DND-41 (cell line): Measurements from ENCODE around the gene TMEM184B.

ENCODE experiments used
- ATAC-seq: fragments of 200-7000 bp; cut with Tn5 transposase; 3 replicates; pipeline ENCODE4 v1.9.1; 2021; ENCODE audit warnings: low read depth; ENCODE audit not compliant: insufficient read depth
- DNase-seq: peaks from one replicate; pipeline ENCODE4 v3.0.0-alpha.2; 2020
- H2AFZ ChIP-seq: 2 replicates; pipeline ENCODE4 v1.6.0; 2012; ENCODE audit warnings: low read depth, low read length
- H3K27ac ChIP-seq: 2 replicates; pipeline ENCODE4 v1.5.1; 2012; ENCODE audit warnings: low read length, inconsistent platforms
- H3K27me3 ChIP-seq: fragments of 200-600 bp; sonication (generic); 2 replicates; pipeline ENCODE4 v1.6.0; 2012; ENCODE audit warnings: low read length, mild to moderate bottlenecking, inconsistent platforms; ENCODE audit not compliant: insufficient read depth, poor library complexity
- H3K36me3 ChIP-seq: 2 replicates; pipeline ENCODE4 v1.5.1; 2012; ENCODE audit warnings: low read length, inconsistent platforms; ENCODE audit not compliant: insufficient read depth
- H3K4me1 ChIP-seq: 2 replicates; pipeline ENCODE4 v1.5.1; 2012; ENCODE audit warnings: mild to moderate bottlenecking, low read length; ENCODE audit not compliant: insufficient read depth
- H3K4me2 ChIP-seq: 2 replicates; pipeline ENCODE4 v1.6.0; 2012; ENCODE audit warnings: mild to moderate bottlenecking, moderate library complexity, low read length, inconsistent platforms; ENCODE audit not compliant: insufficient read depth
- H3K4me3 ChIP-seq, 2 experiments: fragments of 200-600 bp in 1 of 2; shearing (Covaris generic) in 1 of 2; 2 replicates each; pipeline ENCODE4 v1.5.1; 2012 to 2016; ENCODE audit warnings: inconsistent platforms in 2 of 2, low read length in 2 of 2, mild to moderate bottlenecking in 2 of 2, low read depth in 1 of 2, moderate library complexity in 1 of 2
- H3K79me2 ChIP-seq: 2 replicates; pipeline ENCODE4 v1.6.0; 2012; ENCODE audit warnings: low read length, inconsistent platforms; ENCODE audit not compliant: insufficient read depth
- H3K9ac ChIP-seq: 2 replicates; pipeline ENCODE4 v1.6.0; 2012; ENCODE audit warnings: low read depth, mild to moderate bottlenecking, inconsistent platforms, low read length, moderate library complexity
- H3K9me3 ChIP-seq: 2 replicates; pipeline ENCODE4 v1.5.1; 2012; ENCODE audit warnings: low read length, moderate library complexity, mild to moderate bottlenecking, inconsistent platforms; ENCODE audit not compliant: insufficient read depth, severe bottlenecking
- H4K20me1 ChIP-seq: 2 replicates; pipeline ENCODE4 v1.6.0; 2012; ENCODE audit warnings: low read length; ENCODE audit not compliant: insufficient read depth
- EZH2 ChIP-seq: IDR thresholded peaks from 3 replicates; pipeline ENCODE4 v1.6.1; 2012; ENCODE audit warnings: borderline replicate concordance, low read depth, mild to moderate bottlenecking, moderate library complexity, low read length, inconsistent platforms; ENCODE audit not compliant: severe bottlenecking
- TF ChIP-seq, protein P1 (sequence below): IDR thresholded peaks from 2 replicates; pipeline ENCODE4 v1.5.1; 2012; ENCODE audit warnings: borderline replicate concordance, low read length, moderate library complexity, mild to moderate bottlenecking; ENCODE audit not compliant: poor library complexity, severe bottlenecking; ENCODE audit errors: extremely low read depth

TMEM184B gene

DNA sequence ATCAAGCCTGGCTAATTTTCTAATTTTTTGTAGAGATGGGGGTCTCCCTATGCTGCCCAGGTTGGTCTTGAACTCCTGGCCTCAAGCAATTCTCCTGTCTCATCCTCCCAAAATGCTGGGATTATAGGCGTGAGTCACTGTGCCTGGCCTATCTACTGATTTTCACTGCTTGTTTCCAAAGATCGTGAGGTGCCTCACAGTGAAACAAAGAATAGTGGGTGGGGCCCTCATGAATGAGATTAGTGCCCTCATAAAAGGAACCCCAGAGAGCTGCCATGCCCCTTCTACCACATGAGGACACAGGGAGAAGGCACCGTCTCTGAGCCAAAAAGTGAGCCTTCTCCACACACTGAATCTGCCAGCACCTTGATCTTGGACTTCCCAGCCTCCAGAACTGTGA is 23.5 kb downstream of the TMEM184B start:
- H3K4me2 ChIP-seq = no peak overlapping the region
- peaks cover 24% of the 10 kb centered on the region for H3K36me3 ChIP-seq
- H3K79me2 ChIP-seq = peaks cover 6% of the 10 kb centered on the region; the same call in 1 of the 2 replicates
- H3K9ac ChIP-seq = no peak overlapping the region
- H2AFZ ChIP-seq = no peak overlapping the region
- no peak overlapping the region for H3K27ac ChIP-seq
- TF ChIP-seq EZH2 = no peak
- TF ChIP-seq, protein P1, sequence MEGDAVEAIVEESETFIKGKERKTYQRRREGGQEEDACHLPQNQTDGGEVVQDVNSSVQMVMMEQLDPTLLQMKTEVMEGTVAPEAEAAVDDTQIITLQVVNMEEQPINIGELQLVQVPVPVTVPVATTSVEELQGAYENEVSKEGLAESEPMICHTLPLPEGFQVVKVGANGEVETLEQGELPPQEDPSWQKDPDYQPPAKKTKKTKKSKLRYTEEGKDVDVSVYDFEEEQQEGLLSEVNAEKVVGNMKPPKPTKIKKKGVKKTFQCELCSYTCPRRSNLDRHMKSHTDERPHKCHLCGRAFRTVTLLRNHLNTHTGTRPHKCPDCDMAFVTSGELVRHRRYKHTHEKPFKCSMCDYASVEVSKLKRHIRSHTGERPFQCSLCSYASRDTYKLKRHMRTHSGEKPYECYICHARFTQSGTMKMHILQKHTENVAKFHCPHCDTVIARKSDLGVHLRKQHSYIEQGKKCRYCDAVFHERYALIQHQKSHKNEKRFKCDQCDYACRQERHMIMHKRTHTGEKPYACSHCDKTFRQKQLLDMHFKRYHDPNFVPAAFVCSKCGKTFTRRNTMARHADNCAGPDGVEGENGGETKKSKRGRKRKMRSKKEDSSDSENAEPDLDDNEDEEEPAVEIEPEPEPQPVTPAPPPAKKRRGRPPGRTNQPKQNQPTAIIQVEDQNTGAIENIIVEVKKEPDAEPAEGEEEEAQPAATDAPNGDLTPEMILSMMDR = no peak
- H3K27me3 ChIP-seq = no peaks in the 10 kb centered on the region
- DNase-seq = no peak
- no peaks in the 10 kb centered on the region for H3K9me3 ChIP-seq
- no peak for ATAC-seq
- peaks cover 4% of the 10 kb centered on the region; the same call in 1 of the 2 replicates for H4K20me1 ChIP-seq
- no peak overlapping the region for H3K4me3 ChIP-seq
- H3K4me1 ChIP-seq = no peaks in the 10 kb centered on the region

DNA sequence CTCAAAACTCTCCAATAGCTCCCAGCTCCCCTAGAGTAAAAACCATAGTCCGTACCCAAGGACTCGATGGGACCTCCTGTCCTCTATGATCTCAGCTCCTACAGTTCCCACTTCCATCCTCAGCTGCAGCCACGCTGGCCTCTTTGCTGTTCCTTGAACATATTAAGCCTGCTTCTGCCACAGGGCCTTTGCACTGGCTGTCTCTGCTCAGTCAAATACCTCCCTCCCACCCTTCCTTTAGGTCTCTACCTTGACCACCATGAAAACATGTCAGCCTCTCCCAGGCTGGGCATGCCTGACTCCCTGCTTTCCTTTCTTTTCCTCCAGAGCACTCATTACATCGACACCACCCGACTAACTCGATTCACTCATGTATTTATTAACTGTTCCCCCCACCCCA is 24.5 kb downstream of the TMEM184B start:
- no peaks in the 10 kb centered on the region for H3K9me3 ChIP-seq
- H3K27me3 ChIP-seq = no peaks in the 10 kb centered on the region
- peaks cover 31% of the 10 kb centered on the region for H3K36me3 ChIP-seq
- H3K4me2 ChIP-seq = no peak overlapping the region
- no peak overlapping the region for H3K4me3 ChIP-seq
- ATAC-seq = no peak
- H3K4me1 ChIP-seq = no peaks in the 10 kb centered on the region
- peaks cover 6% of the 10 kb centered on the region; the same call in 1 of the 2 replicates for H3K79me2 ChIP-seq
- H3K27ac ChIP-seq = no peak overlapping the region
- H2AFZ ChIP-seq = no peak overlapping the region
- DNase-seq = no peak
- H4K20me1 ChIP-seq = peaks cover 4% of the 10 kb centered on the region; the same call in 1 of the 2 replicates
- no peak overlapping the region for H3K9ac ChIP-seq
- TF ChIP-seq, protein P1 = no peak
- no peak for TF ChIP-seq EZH2

DNA sequence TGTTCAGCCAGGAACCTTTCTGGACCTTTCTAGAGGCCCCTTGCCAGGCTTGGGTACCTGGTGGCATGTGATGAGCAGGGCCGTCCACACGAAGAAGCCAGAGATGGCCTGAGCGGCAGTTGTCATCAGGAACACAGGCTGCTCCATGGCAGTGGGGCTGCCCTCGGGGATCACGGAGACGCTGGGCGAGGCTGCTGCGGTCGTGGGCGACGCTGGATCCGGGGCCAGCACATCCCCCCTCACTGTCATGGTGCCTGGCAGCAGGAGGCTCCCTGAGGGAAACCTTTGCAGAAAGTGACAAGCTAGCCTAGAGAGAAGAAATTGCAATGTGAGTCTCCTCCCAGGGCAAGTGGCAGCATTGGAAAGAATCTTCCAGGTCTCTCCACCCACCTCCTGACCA is 25.1 kb downstream of the TMEM184B start:
- H3K79me2 ChIP-seq = peaks cover 6% of the 10 kb centered on the region; the same call in 1 of the 2 replicates
- H4K20me1 ChIP-seq = peaks cover 4% of the 10 kb centered on the region; the same call in 1 of the 2 replicates
- no peaks in the 10 kb centered on the region for H3K27me3 ChIP-seq
- no peak overlapping the region for H3K4me2 ChIP-seq
- H3K9ac ChIP-seq = no peak overlapping the region
- no peak overlapping the region for H2AFZ ChIP-seq
- H3K27ac ChIP-seq = no peak overlapping the region
- H3K4me1 ChIP-seq = no peaks in the 10 kb centered on the region
- peaks cover 31% of the 10 kb centered on the region for H3K36me3 ChIP-seq
- DNase-seq (no peak), ATAC-seq (no peak)
- no peak for TF ChIP-seq EZH2
- TF ChIP-seq, protein P1 = no peak
- H3K4me3 ChIP-seq = no peak overlapping the region
- H3K9me3 ChIP-seq = no peaks in the 10 kb centered on the region

DNA sequence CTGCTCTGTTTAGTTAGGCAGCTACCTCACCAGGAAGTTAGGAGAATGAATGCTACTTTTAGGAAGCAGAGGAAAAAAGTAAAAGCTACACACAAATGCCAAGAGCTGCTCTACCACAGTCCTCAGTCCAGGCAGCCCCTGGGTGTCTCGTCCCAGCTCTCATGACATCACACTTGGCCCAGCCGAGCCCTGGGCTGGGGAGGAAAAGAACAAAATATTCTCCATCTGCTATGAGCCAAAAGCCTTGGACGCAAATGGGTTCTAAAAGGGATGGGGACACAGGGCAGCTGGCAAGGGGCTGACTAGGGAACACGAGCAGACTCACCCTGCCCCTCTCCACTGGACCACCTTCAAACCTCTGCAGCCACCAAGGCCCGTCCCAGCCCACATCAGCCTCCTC is 26.1 kb downstream of the TMEM184B start:
- TF ChIP-seq, protein P1 = no peak
- TF ChIP-seq EZH2 = no peak
- Histone ChIP-seq H3K4me1 (no peaks in the 10 kb centered on the region), H3K4me3 (no peak overlapping the region), H3K9me3 (no peaks in the 10 kb centered on the region), H2AFZ (no peak overlapping the region), H4K20me1 (no peaks in the 10 kb centered on the region), H3K36me3 (peaks cover 31% of the 10 kb centered on the region), H3K27ac (no peak overlapping the region), H3K4me2 (no peak overlapping the region), H3K79me2 (0 out of 2 replicates have a peak, but pooled peaks cover 2% of the 10 kb centered on the region), H3K9ac (no peak overlapping the region), H3K27me3 (no peaks in the 10 kb centered on the region)
- no peak for ATAC-seq
- no peak for DNase-seq
